ENCODE data around the gene WWTR1. TPM values are rescaled to one million over a fixed set of nuclear protein-coding genes. Genes with fewer than 3 reads are reported as not detected.

Gene WWTR1
- total RNA-seq, 1 donor from 2014 or later: 0.73 TPM

DNA sequence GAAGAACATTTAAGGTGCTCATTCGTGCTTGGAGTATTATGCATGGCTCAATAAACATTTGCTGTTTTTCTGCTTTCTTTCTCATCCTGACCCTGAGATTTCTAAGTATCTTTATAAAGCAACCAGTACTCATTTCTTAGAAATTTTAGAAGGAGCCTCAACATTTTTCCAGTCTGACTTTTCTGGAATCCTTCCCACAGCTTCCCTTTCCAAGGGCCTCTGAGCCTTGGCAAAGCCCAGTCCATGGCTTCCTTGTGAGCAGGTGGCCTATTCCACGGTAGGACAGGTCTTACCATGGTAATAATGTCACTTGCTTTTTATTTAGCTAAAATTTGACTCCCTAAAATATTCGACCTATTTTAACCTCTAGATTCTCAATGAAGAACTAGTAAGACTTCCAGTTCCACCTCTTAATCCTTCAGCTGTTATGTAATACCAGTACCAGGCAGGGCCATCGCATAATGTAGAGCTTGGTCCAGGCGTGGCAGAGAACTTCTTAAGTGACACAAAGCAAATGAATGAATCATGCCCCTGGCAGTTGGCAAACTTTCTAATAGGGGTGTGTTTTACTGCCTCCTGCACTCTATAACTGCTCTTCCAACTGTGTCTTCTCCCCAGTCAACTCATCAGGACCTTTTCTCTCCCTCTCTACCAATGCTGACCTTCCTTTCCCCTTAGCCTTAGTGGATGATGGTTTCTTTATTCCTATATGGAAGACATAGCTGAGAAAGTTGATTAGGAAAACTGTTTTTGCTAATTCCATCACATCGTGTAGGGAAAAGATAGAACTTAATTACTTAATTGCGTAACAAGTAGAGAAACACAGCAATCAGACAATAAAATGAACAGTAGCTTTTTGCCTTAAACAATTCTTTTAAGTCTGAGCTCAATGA is 184.2 kb downstream of the WWTR1 start:
- Mint-ChIP-seq H3K4me1 (peaks cover under 1% of the 10 kb centered on the region), H3K9me3 (no peaks in the 10 kb centered on the region), H3K36me3 (ENCODE audit: low read depth) (no peaks in the 10 kb centered on the region), H3K27ac (no peak overlapping the region), H3K27me3 (no peaks in the 10 kb centered on the region), H3K4me3 (no peak overlapping the region)
- POLR2A ChIA-PET: no interaction called here
- DNase-seq: no peak
- ATAC-seq (ENCODE audit: low read depth): no peak
- TF ChIP-seq, protein P1, sequence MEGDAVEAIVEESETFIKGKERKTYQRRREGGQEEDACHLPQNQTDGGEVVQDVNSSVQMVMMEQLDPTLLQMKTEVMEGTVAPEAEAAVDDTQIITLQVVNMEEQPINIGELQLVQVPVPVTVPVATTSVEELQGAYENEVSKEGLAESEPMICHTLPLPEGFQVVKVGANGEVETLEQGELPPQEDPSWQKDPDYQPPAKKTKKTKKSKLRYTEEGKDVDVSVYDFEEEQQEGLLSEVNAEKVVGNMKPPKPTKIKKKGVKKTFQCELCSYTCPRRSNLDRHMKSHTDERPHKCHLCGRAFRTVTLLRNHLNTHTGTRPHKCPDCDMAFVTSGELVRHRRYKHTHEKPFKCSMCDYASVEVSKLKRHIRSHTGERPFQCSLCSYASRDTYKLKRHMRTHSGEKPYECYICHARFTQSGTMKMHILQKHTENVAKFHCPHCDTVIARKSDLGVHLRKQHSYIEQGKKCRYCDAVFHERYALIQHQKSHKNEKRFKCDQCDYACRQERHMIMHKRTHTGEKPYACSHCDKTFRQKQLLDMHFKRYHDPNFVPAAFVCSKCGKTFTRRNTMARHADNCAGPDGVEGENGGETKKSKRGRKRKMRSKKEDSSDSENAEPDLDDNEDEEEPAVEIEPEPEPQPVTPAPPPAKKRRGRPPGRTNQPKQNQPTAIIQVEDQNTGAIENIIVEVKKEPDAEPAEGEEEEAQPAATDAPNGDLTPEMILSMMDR (IDR thresholded peaks at IDR 0.05): no peak
- CTCF ChIA-PET: no interaction called here
- intact Hi-C loops (cut with micrococcal nuclease): no loop called here

- TF ChIP-seq, protein P1 (IDR thresholded peaks at IDR 0.05): no peak
- H3K27me3 Mint-ChIP-seq: no peaks in the 10 kb centered on the region
- no peaks in the 10 kb centered on the region for H3K9me3 Mint-ChIP-seq
- H3K4me3 Mint-ChIP-seq: no peak overlapping the region
- H3K27ac Mint-ChIP-seq: no peak overlapping the region
- ATAC-seq (ENCODE audit: low read depth): no peak
- CTCF ChIA-PET: no interaction called here
- H3K4me1 Mint-ChIP-seq: peaks cover 3% of the 10 kb centered on the region
- POLR2A ChIA-PET: no interaction called here
- no peaks in the 10 kb centered on the region for H3K36me3 Mint-ChIP-seq (ENCODE audit: low read depth)
- intact Hi-C loops (cut with micrococcal nuclease): no loop called here
- DNase-seq: no peak
Observed at GRCh38 chr3:149472030-149472797, 185.6 kb downstream of the WWTR1 start.

GRCh38 chr3:149470381-149470780 is 187.4 kb downstream of the WWTR1 start:
- ChIA-PET CTCF (no interaction called here), POLR2A (no interaction called here)
- H3K27ac Mint-ChIP-seq: no peak overlapping the region
- H3K36me3 Mint-ChIP-seq (ENCODE audit: low read depth): no peaks in the 10 kb centered on the region
- H3K4me3 Mint-ChIP-seq: no peak overlapping the region
- H3K9me3 Mint-ChIP-seq: no peaks in the 10 kb centered on the region
- peaks cover 3% of the 10 kb centered on the region for H3K4me1 Mint-ChIP-seq
- H3K27me3 Mint-ChIP-seq: no peaks in the 10 kb centered on the region
- TF ChIP-seq, protein P1 (IDR thresholded peaks at IDR 0.05): no peak
- no peak for DNase-seq
- intact Hi-C loops (cut with micrococcal nuclease): no loop called here
- no peak for ATAC-seq (ENCODE audit: low read depth)

GRCh38 chr3:149468504-149469212 is 189.2 kb downstream of the WWTR1 start:
- H3K27ac Mint-ChIP-seq: no peak overlapping the region
- H3K27me3 Mint-ChIP-seq: no peaks in the 10 kb centered on the region
- ChIA-PET CTCF (no interaction called here), POLR2A (no interaction called here)
- no peak overlapping the region for H3K4me3 Mint-ChIP-seq
- ATAC-seq (ENCODE audit: low read depth): no peak
- intact Hi-C loops (cut with micrococcal nuclease): no loop called here
- DNase-seq: no peak
- peaks cover 3% of the 10 kb centered on the region for H3K4me1 Mint-ChIP-seq
- H3K9me3 Mint-ChIP-seq: no peaks in the 10 kb centered on the region
- H3K36me3 Mint-ChIP-seq (ENCODE audit: low read depth): no peaks in the 10 kb centered on the region
- TF ChIP-seq, protein P1 (IDR thresholded peaks at IDR 0.05): no peak

Other genes with a start within 250 kb of the WWTR1 start
- not detected in 2 replicates for gene TM4SF4, start 183.3 kb downstream of the WWTR1 start, total RNA-seq
- gene COMMD2, start 94.5 kb upstream of the WWTR1 start, total RNA-seq: 41.5 and 45.6 TPM in 2 replicates
- not detected in 2 replicates for gene ANKUB1, start 134.5 kb upstream of the WWTR1 start, total RNA-seq
- 57.6 and 59.6 TPM in 2 replicates for gene RNF13, start 155.2 kb upstream of the WWTR1 start, total RNA-seq